ENCODE data around the gene CTSW.

CTSW gene

DNA sequence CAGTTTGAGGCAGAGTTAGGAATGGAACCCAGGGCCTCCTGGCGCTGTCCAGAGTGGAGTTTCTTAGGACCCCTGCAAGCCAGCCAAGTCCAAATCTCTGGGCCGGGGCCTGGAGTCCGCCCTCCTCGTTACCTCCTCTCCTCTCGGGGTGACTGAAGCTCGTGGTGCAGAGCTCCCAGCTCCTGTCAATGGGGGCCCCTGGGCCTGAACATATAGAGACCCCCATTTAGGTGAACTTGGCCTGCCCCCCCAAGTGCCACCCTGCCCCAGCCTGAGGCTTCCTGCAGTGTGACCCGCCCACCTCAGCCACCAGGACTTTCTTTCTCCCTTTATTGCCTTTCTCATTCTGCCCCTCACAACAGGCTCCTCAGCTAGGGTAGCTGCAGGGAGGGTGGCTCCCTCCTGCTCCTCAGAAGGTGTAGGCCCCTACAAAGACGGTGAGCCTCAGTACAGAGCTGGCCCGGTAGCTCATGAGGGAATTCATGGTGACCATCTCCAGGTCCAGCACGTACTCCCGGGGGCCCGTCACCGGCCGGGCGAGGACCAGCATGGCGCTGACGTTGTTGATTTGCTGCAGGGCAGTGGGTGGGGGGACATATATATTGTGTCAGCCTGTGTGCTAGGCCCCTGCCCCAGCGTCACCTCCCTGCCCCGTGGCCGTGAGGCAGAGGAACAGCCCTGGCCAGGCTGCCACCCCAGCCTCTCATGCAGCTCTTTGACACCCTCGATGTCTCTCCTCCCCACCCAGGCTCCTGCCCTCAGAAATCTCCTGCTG is 12.9 kb upstream of the CTSW start:
- no peak for DNase-seq

DNA sequence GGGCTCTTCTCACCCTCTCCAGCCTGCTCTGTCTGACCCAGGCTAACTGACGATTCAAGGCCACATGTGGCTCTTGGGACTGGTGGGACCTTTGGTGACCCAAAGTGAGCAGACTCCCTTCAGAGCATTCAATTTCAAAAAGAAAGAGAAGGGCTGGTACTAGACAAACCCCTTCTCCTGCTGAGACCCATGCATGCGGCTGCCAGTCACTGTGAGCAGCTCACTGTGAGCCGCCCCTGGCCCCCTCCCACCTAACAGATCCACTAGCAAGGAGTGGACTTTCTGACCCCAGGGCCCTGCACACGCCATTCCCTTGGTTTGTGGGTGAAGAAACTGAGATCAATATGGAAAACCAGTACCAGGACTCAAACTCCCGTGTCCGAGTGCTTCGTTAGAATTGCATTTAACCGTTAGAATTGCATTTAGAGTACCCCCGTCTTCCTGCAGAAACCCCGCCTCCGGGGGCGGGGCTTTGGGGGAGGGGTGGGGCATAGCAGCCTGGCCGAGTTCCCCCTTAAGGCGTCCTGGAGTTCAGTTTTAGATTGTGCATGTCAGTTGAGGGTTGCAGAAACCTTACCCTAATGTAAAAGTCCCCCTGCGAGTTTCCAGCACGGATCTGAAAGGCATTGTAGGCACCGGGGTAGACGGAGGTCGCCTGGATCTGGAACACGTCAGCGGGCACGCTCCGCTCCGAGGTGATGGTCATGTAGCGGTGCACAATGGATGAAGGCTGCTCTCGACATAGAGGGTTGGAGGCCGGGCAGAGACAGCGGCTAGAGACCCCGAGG is 12.2 kb upstream of the CTSW start:
- DNase-seq: no peak

DNA sequence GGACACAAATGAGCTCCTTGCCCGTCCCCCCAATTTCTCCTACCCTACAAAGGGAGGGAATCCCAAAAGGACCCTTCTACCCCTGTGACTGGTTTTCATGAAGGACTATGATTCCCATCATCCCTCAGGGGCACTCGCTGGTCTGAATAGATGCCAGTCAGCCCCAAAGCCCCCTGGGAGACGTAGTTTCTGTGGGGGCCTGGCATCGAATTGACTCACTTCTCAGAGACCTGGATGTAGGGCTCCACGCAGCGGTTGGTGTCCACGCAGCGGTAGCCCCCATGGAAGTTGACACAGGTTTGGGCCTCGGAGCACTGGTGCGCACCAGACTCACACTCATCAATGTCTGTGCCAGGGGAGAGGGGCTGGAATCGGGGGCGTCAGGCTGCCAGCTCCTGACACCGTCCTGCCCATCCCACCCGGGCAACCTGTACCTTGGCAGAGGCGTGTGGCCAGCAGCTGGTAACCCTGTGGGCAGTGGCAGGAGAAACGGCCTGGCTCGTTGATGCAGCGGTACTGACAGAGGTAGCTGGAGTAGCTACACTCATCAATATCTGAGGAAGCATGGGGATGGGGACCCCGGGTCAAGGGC is 11.5 kb upstream of the CTSW start:
- DNase-seq: peak in 10 of 56 donors; percentile 14 to 56 (median 25)

DNA sequence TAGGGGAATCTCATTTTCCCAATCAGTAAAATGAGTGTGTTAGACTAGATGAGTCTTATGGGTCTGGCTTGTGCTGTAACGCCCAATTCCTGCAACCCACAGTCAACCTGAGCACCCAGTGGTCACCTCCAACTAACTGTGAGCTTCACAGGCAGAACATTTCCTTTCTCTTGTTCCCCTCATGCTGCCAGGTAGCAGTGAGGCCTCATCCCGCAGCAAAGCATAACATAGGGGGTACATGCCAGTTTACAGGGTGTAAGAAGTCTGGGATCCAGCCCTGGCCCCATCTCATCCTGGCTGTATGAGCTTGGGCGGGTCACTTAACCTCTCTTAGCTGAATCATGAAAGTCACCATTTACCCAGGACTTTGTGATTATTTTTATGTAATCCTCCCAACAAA is 10.7 kb upstream of the CTSW start:
- no peak for DNase-seq

DNA sequence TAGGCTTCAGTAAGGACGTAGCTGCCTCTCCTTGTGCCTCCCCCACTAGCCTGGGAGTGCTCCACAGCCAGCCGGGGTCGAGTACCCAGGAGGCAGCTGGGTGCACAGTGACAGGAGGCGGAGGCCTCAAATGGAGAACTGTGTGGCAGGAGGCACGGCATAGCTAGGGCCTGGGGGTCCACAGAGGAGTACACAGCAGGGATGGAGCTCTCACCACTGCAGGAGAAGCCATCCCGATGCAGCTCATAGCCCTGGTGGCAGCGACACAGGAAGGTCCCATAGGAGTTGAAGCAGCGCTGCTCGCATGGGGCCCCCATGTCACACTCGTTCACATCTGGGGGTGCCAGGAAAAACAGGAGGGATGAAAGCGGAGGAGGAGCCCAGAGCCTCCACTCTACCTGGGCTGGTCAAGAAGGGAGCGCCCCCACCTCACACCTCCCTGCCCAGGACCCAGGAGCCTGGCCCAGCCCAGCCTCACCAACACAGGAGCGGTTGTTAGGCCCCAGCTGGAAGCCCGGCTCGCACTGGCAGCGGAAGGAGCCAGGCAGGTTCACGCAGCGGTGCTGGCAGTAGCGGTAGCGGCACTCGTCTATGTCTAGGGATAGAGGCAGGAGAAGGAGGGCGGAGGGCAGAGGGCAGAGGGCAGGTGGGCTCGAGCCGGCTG is 9.9 kb upstream of the CTSW start:
- DNase-seq: no peak

DNA sequence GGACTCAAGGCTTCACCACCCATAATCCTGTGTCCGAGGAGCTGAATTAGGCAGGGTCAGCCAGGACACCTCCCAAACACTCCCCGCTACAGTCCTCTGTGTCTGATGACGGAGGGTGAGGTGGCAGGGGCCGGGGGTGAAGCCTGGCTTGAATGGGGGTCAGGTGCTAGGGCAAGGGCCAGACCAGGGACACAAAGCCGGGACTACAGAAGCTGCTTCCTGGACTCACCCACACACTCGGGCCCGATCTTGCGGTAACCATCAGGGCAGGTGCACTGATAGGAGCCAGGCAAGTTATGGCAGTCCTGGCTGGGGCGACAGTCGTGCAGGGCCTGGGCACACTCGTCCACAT is 9.4 kb upstream of the CTSW start:
- no peak for DNase-seq

DNA sequence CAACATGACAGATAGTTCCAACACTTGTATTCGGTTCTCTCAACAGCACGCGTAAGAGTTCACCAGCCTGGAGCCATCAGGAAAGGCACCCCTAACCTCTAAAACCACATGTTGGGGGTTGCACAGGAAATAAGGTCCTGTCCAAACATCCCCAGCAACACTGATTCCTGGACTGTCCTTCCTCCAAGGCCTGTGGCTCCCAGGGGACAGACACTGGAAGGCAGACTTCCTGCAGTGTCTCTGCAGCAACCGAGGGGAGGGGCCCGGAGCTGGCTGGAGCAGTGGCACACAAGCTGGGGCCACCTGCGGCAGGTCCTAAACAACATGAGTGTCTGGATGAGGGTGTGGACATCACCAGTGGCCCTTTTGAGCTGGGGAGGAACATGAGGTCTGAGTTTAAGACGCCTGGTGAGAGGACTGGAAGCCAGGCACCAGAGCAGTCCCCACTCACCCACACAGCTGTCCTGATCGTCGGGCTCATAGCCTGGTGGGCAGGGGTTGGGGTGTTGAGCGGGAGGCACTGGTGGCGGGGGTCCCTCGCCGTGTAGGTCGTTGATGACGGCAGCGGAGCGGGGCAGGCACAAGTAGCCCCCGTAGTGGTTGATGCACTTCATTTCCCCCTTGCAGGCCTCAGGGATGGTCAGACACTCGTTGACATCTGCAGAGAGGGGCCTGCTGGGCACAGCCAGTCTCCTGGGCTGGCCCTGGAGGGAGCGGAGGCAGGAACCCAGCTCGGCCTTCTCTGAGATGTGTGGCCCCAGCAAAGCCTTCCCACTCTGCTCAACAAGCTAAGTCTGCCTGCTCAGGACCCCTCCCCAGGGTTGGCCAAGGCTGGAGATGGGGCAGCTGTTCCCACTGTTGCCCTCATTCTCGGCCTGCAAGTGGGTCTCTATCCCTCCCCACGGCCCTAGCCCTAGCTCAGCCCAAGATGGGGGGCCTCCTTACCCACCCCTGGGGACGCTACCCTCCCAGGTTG is 8.6 kb upstream of the CTSW start:
- no peak for DNase-seq

DNA sequence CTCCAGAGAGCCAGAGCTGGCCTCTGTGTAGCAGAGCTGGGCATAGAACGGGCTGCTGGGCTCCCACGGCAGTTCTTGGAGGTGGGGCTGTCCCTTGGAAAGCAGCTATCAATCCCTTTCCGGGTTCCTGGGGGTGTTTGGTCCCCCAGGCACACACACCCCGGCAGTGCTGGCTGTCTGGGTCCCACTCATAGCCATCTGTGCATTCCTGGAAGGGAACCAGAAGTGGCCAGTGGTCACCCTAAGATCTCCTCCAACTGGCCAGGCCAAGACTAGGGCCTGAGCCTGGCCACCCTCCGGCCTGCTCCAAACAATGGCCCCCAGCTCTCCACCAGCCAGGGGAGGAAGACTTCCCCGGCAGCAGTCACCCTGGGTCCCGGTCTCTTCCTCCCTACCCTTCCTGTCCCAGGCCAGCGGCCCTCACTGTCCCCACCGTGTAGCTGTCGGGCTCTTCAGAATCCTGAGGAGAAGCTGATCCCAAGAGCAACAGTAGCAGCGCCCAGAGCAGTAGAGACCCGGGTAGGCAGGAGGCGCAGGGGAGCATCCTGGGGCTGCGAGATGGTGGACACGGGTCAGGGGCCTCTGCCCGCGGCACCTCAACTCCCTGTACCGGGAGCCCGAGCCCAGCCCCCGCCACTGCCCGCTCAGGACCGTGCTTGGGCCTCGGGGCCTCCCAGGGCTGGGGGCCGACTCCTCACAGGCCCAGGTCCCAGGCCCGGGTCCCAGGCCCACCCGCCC is 7.7 kb upstream of the CTSW start:
- DNase-seq: peak in 1 of 56 donors; percentile 31

DNA sequence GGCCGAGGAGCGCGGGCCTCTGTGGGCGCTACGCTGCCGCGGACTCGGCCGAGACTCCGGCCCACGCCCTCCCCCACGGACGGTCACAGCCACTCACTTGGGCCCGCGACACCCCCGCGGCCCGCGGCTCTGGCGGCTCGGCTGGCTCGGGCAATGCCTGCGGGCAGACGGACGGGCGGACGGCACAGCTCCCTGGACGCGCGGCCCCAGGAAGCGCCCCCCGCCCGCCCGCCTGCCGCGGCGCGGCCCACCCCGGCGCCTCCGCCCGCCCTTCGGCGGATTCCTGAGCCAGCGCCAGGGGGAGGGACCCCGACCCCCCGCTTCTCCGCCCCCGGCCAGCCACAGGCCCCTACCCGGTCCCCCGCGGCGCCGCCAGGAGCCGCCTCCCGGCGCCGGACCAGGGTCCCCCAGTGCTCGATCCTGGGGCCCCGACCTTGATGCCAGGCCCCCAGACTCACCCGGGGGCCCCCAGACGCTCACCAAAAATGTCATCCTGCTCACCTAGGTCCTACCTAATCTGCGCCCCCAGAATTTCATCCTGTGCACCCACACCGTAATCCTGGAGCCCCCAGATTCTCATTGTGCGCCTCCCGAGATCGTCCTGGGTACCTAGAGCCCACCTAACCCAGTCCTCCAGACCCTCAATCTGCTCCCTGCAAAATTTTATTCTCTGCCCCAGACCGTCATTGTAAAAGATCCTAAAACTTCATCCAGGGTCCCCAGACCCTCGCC is 6.9 kb upstream of the CTSW start, which contains the start of gene EFEMP2:
Gene EFEMP2 (minus strand): TSS at position 215 of the 732 bp plus-strand sequence. CDS start 446 bp downstream, outside the sequence.
- DNase-seq: peak in 7 of 56 donors; percentile 21 to 51 (median 23)

DNA sequence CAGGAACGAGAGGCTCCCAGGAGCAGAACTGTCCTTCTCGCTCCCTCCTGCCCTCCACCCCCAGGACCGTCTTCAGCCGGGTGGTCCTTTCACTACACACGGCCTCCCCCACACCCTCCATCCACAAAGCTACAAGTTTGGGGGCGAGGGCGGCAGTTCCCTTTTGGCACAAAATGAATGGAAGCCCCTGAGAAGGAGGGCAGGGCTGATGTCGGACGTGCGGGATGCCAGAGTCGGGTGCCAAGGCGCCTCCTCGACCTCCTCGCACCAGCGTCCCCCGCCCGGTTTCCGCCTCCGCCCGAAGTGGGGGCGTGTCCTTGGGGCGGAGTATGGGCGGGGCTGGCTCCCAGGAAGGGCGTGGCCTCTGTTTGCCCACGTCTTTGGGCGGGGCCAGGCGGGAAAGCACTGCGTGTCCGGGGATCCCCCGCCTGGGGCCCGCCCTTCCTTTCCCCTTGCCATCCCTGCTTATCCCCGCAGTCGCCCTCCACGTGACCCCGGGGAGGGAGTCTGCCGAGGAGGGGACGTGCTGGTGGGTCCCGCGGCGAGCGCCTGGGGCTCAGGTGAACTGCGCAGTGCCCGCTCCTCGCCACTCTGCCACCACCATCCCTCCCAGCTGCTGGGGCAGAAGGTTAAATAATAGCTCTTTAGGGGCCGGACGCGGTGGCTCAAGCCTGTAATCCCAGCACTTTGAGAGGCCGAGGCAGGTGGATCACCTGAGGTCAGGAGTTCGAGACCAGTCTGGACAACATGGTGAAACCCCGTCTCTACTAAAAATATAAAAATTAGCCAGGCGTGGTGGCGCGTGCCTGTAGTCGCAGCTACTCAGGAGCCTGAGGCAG is 6.1 kb upstream of the CTSW start:
- DNase-seq: peak; percentile 46 to 96 (median 86)

DNA sequence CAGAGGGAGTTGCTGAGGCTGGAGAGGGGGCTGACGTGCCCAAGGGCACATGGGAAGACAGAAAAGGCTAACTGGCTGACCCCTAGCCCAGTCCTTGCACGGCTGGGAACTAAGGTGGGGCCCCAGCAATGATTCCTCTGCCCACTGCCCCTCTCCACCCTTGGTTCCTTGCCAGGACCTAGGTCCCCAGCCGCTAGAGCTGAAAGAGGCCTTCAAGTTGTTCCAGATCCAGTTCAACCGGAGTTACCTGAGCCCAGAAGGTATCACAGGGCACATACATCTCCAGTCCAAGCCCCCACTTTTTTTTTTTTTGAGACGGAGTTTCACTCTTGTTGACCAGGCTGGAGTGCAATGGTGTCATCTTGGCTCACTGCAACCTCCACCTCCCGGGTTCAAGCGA is 390 bp downstream of the CTSW start:
- no peak for DNase-seq

DNA sequence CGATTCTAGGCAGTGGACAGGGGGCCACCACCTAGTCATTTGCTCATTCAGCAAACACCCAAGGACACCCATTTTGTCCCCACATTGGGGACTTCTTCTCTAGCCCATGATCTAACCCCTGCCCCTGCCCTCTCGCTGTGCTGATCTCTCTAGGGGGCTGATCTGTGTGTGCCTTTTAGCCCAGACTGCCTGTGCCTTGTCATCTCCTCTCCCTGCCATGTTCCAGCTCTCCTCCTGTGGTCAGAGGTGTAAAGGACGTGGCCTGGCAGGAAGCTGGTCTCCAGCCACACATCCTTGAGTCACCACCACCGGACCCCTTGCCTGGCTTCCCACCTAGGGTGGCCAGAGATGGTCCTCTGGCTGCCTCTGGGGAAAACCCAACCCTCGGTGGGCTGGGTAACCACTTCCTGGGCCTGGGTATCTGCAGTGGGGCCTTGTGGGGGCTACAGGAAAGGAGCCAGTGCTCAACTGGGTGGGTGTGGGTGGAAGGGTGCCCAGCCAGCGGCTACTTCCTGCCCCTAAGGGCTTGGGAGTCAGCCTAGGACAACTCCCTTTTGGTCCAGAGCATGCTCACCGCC is 1.3 kb downstream of the CTSW start:
- DNase-seq: no peak

DNA sequence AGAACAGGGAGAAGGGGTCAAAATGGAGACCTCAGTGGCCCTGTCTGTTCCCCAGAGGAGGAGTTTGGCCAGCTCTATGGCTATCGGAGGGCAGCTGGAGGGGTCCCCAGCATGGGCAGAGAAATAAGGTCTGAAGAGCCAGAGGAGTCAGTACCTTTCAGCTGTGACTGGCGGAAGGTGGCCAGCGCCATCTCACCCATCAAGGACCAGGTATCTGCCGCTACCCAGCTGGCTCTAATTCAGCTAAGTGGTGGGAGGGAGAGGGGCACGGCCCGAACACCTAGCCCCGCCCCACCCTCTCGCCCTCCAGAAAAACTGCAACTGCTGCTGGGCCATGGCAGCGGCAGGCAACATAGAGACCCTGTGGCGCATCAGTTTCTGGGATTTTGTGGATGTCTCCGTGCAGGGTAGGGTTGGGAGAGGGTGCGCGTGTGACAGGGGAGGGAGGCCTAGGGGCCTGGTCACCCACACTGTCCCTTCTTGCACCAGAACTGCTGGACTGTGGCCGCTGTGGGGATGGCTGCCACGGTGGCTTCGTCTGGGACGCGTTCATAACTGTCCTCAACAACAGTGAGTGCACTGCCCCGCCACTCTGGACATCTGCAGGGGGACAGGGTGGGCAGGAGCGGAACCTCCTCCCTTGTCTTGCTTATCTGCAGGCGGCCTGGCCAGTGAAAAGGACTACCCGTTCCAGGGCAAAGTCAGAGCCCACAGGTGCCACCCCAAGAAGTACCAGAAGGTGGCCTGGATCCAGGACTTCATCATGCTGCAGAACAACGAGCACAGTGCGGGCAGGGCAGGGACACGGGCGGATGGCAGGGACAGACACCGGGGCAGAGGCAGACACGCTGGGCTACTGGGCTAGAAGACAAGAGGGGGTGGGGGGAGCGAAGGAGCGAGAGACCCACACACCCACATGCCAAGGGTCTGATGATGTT is 2.8 kb downstream of the CTSW start:
- DNase-seq: no peak

DNA sequence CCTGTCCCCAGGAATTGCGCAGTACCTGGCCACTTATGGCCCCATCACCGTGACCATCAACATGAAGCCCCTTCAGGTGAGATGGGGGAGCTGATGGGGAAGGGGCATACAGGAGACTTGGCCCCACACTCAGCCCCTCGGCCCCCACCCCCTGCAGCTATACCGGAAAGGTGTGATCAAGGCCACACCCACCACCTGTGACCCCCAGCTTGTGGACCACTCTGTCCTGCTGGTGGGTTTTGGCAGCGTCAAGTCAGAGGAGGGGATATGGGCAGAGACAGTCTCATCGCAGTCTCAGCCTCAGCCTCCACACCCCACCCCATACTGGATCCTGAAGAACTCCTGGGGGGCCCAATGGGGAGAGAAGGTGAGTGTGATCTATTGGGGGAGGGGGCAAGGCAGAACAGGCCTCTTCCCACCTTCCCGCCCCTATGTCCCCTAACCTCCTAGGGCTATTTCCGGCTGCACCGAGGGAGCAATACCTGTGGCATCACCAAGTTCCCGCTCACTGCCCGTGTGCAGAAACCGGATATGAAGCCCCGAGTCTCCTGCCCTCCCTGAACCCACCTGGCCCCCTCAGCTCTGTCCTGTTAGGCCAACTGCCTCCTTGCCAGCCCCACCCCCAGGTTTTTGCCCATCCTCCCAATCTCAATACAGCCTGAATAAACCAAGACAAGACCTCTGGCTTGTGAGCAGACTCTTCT is 3.6 kb downstream of the CTSW start:
- no peak for DNase-seq

DNA sequence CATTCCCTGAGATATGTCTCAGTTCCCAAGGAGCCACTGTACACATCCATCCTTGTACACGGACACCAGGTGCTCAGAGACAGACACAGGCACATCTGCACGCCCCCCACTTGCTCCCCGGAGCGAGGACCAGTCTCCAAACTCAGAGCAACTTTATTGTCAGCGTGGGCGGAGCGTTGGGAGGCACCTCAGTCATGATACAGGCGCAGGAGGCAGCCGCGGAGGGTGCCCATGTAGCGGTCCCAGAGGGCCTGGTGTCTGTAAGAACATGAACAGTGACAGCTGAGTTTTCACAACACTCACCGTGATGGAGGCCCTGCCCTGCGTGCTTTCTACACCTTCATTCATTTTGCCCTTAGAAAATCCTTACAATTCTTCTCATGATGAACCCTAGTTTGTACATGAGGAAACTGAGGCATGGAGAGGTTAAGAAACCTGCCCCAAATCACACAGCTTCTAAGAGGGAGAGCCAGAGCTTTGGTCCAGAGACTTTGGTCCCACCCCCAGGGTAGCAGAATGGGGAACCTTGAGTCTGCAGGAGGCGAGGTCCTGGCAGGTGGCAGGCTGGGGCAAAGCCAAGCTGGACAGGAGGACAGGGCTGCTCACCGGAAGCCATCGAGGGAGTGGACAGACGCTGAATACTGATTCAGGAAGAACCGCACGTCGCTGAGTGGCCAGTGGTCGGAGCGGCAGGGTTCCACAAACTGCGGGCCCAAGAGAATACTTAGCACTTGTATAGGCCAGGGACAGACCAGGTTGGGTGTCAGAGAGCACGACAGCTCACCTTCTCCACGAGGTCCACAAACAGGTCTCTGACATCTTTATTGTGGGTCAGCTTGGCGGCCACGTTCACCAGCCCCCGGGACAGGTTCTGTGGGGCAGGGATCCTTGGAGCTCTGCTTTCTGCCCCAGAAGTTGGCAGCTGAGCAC is 4.4 kb downstream of the CTSW start:
- no peak for DNase-seq
